Heart left ventricle (tissue), 16 donors: ENCODE data around the gene CYP2D6. TPM values are rescaled to one million over a fixed set of nuclear protein-coding genes. Genes with fewer than 3 reads are reported as not detected.
"Not testable (repeated sequence)": the region's sequence is repeated elsewhere in the genome, so short reads cannot be mapped to it uniquely, and the experiment has no call there.

Source experiments
- ATAC-seq, 4 donors: fragments of 200-7000 bp; cut with Tn5 transposase; one replicate each; pipeline ENCODE4 v1.9.1; 2020 to 2022; ENCODE audit warnings: moderate library complexity in 4 of 4, mild to moderate bottlenecking in 3 of 4, moderate number of reproducible peaks in 1 of 4
- DNase-seq, 5 donors: peaks; one replicate each; pipeline ENCODE4 v3.0.0-alpha.2; 2020
- H3K27ac ChIP-seq, 12 donors: fragments of 200-600 bp; sonication (generic) in 4 of 12; one replicate each; pipeline versions ENCODE4 v1.5.0 to v1.8.0; 2016 to 2022; ENCODE audit warnings: mild to moderate bottlenecking in 2 of 12
- H3K27me3 ChIP-seq, 9 donors: fragments of 200-600 bp; sonication (generic) in 2 of 9; one replicate each; pipeline versions ENCODE4 v1.5.1 to v1.8.0; 2016 to 2022; ENCODE audit warnings: mild to moderate bottlenecking in 3 of 9
- H3K36me3 ChIP-seq, 9 donors: fragments of 200-600 bp; sonication (generic) in 2 of 9; one replicate each; pipeline versions ENCODE4 v1.5.0 to v1.8.0; 2018 to 2022; ENCODE audit warnings: mild to moderate bottlenecking in 2 of 9
- H3K4me1 ChIP-seq, 12 donors: fragments of 200-600 bp; sonication (generic) in 4 of 12; one replicate each; pipeline versions ENCODE4 v1.5.0 to v1.8.0; 2016 to 2022; ENCODE audit warnings: mild to moderate bottlenecking in 3 of 12
- H3K4me3 ChIP-seq, 12 donors: fragments of 200-600 bp; sonication (generic) in 4 of 12; one replicate each; pipeline versions ENCODE4 v1.5.0 to v1.8.0; 2017 to 2022; ENCODE audit warnings: mild to moderate bottlenecking in 9 of 12, moderate library complexity in 4 of 12
- H3K9me3 ChIP-seq, 12 donors: fragments of 200-600 bp; sonication (generic) in 4 of 12; one replicate each; pipeline versions ENCODE4 v1.5.0 to v1.8.0; 2016 to 2022; ENCODE audit warnings: mild to moderate bottlenecking in 1 of 12
- CTCF ChIP-seq, 12 donors: fragments of 200-600 bp; sonication (generic) in 4 of 12; IDR thresholded peaks; one replicate each; pipeline versions ENCODE4 v1.5.0 to v1.8.0; 2018 to 2022; ENCODE audit warnings: antibody characterized with exemption in 12 of 12, mild to moderate bottlenecking in 5 of 12
- POLR2A ChIP-seq, 2 donors: fragments of 450-650 bp; IDR thresholded peaks; one replicate each; pipeline ENCODE4 v1.6.1; 2017; ENCODE audit warnings: antibody characterized with exemption in 2 of 2, mild to moderate bottlenecking in 2 of 2, moderate library complexity in 2 of 2
- WGBS, 4 donors: extraction: QIAGEN DNeasy Blood & Tissue Kit in 2 of 4; methylation state at CpG; one replicate each; pipeline versions ENCODE4 v1.1.5 to v1.1.7; 2013 to 2018; 5-methylcytosine and 5-hydroxymethylcytosine counted together
- intact Hi-C, 10 donors: fragments of 100-400 bp; cut with DNase I; formaldehyde crosslinking; loops; one replicate each; pipeline versions ENCODE4 v1.11.1 to v1.14.2; 2022
- polyA plus RNA-seq, 2 donors: library from polyadenylated mRNA; stranded (reverse); fragments of 200-250 nt; gene quantifications; one replicate each; pipeline ENCODE4 v1.2.3, GENCODE V29; 2013
- total RNA-seq, 9 donors: library from RNA; depleted of rRNA in 2 of 9; stranded (reverse); fragments of >200 nt in 2 of 9; fragmentation: NEBNext Ultra II Directional in 3 of 9; extraction: Animal tissue kit (Norgen Biotek cat#: 25700) in 3 of 9; gene quantifications; one replicate each; pipeline versions ENCODE4 v1.1.0 to v1.2.4, GENCODE V29; 2016 to 2023
- donor health status: ischemic (EF 13 %, LVEDD 7.1; RV severe dilation, severe dysfunction).
- donor health status: healthy with polysubstance abuse.
- donor health status: DM: no; HTN: yes; CAD: no.
- donor health status: DM: no; HTN: no; CAD: no.
- donor health status: ischemic (EF 25% LVEDD 6.9; RV normal size, moderate dysfunction).
- donor health status: ischemic (EF 25% LVEDD 5.7; RV mildly dilated, moderate dysfunction).
- donor health status: healthy.
- donor health status: DM: yes; HTN: yes; CAD: no.
- donor health status: ischemic (EF 35%, LVEDD 5.7; RV mildly dilated, moderate dysfunction).
- donor health status: nonischemic (EF 11% LVEDD 7.7; RV severe dilation, severe dysfunction).
- donor health status: DM: yes; HTN: yes; CAD: no.
- donor health status: PGD.
- donor health status: ischemic (EF 29% LVEDD 5.4; RV normal size, mild dysfunction).
- donor health status: nonischemic (EF 23%, LVEDD 6.1; RV moderate dilation, normal function).

The CYP2D6 gene
- total and polyA plus RNA-seq, 11 donors, result 0.12 to 0.47 (median 0.26) TPM; not detected in 1

GRCh38 chr22:42116848-42117424, 13.7 kb downstream of the CYP2D6 start:
- DNase-seq (no peak), ATAC-seq (no peak)
- TF ChIP-seq POLR2A (IDR thresholded peaks at IDR 0.05) (no peak), CTCF (IDR thresholded peaks at IDR 0.05) (no peak)
- Histone ChIP-seq H3K36me3 (peaks cover 0 to 2% (median 0%) of the 10 kb centered on the region in 9 donors), H3K9me3 (peaks cover 0 to 20% (median 11%) of the 10 kb centered on the region in 12 donors), H3K27ac (no peak overlapping the region), H3K4me3 (no peak overlapping the region), H3K27me3 (no peaks in the 10 kb centered on the region), H3K4me1 (peaks cover 0 to 10% (median 0%) of the 10 kb centered on the region in 12 donors)
- WGBS, 4 donors, result 90 to 96% (median 91%) methylated on average over 3 to 4 of the region's 4 CpGs
- intact Hi-C loops, result loop anchor here in 1 of 10 donors (10.0 kb wide), 1 partner anchor 152 kb away; the partner anchor contains the start of gene SEPTIN3

GRCh38 chr22:42115420-42115830, 15.2 kb downstream of the CYP2D6 start:
- not testable (repeated sequence) for ATAC-seq, H3K27ac ChIP-seq, DNase-seq, H3K4me1 ChIP-seq, H3K36me3 ChIP-seq, H3K4me3 ChIP-seq, H3K27me3 ChIP-seq
- intact Hi-C loops, result loop anchor here in 1 of 10 donors (10.0 kb wide), 1 partner anchor 151 kb away; the partner anchor contains the start of gene SEPTIN3
- H3K9me3 ChIP-seq, result peaks cover 0 to 20% (median 11%) of the 10 kb centered on the region in 12 donors
- WGBS, 4 donors, result 89 to 96% (median 92%) methylated on average over 6 of the region's 6 CpGs

GRCh38 chr22:42114721-42115120, 15.9 kb downstream of the CYP2D6 start:
- Histone ChIP-seq H3K27me3 (no peaks in the 10 kb centered on the region), H3K4me1 (no peaks in the 10 kb centered on the region), H3K9me3 (peaks cover 0 to 20% (median 11%) of the 10 kb centered on the region in 12 donors), H3K36me3 (peaks cover 0 to 2% (median 0%) of the 10 kb centered on the region in 9 donors), H3K4me3 (no peak overlapping the region), H3K27ac (no peak overlapping the region)
- 93 to 98% (median 96%) methylated on average over 7 of the region's 7 CpGs for WGBS, 4 donors
- intact Hi-C loops, result loop anchor here in 4 of 10 donors (5.0 to 10.0 kb wide), 3 partner anchors 147 to 152 kb away; partner anchors contain the start of gene SEPTIN3 (in 3 of the 4)
- no peak for DNase-seq
- TF ChIP-seq POLR2A (IDR thresholded peaks at IDR 0.05) (no peak), CTCF (IDR thresholded peaks at IDR 0.05) (peak in 8 of 12 donors; percentile 12 to 39 (median 20))
- ATAC-seq, result no peak

- H3K27me3 ChIP-seq, ATAC-seq, DNase-seq, H3K36me3 ChIP-seq, H3K4me3 ChIP-seq, H3K4me1 ChIP-seq, H3K27ac ChIP-seq: not testable (repeated sequence)
- WGBS, 4 donors, result 21 to 28% (median 24%) methylated on average over 4 of the region's 4 CpGs
- peaks cover 0 to 20% (median 11%) of the 10 kb centered on the region in 12 donors for H3K9me3 ChIP-seq
- intact Hi-C loops, result loop anchor here in 4 of 10 donors (5.0 to 10.0 kb wide), 3 partner anchors 145 to 150 kb away; partner anchors contain the start of gene SEPTIN3 (in 3 of the 4)
- TF ChIP-seq CTCF (IDR thresholded peaks at IDR 0.05), result peak in 3 of 12 donors; percentile 6 to 27 (median 15)
These were observed 17.8 kb downstream of the CYP2D6 start for GRCh38 chr22:42112793-42113192.
